Stimulated activated CD8-positive, alpha-beta memory T cell treated with anti-CD3 and anti-CD28 coated beads, Interleukin-7, amount 100 ng/mL, for 1 hour (primary cell): Measurements from ENCODE around the gene PLK5.

Source experiments
- DNase-seq, 2 donors: peaks; one replicate each; pipeline ENCODE4 v3.0.0-alpha.2; 2020; ENCODE audit warnings: low read depth in 2 of 2

The PLK5 gene

DNA sequence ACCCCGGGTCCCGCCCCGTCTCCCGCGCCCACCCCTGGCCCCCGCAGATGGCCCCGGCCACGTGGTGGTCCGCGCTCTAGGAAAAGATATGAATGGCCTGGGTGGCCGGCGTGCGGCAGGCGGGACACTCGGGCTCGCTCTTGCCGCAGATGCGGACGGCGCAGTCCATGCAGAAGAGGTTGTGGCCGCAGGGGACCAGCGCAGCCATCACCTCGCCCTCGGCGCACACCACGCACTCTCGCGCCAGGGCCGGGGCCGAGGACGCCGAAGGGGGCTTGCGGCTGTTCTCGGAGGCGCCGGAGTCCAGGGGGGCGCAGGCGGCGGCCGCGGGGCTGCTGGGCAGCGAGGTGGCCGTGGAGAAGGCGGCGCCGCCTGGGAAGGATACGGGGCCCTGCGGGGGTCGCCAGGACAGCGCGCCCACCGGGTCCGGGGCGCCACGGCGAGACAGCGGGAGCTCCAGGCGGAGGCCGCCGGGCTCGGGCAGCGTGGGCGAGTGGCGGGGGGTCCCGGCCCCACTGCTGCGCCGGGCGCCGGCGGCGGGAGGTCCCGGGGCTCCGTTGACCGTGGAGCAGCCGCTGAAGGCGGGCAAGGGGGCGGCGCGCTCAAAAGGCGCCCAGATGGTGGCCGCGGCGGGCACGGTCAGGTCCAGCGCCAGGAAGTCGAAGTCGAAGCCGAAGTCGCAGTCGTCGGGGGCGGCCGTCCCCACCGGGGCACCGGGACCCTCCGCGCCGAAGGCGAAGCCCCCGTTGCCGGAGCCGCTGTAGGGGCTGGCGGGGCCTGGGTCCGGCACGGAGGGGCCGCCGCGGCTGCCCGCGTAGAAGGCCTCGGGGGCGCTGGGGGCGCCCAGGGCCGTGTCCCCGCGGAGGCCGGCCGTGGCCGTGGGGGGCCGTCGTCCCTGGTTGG is 31.9 kb downstream of the PLK5 start:
- DNase-seq: no peak

DNA sequence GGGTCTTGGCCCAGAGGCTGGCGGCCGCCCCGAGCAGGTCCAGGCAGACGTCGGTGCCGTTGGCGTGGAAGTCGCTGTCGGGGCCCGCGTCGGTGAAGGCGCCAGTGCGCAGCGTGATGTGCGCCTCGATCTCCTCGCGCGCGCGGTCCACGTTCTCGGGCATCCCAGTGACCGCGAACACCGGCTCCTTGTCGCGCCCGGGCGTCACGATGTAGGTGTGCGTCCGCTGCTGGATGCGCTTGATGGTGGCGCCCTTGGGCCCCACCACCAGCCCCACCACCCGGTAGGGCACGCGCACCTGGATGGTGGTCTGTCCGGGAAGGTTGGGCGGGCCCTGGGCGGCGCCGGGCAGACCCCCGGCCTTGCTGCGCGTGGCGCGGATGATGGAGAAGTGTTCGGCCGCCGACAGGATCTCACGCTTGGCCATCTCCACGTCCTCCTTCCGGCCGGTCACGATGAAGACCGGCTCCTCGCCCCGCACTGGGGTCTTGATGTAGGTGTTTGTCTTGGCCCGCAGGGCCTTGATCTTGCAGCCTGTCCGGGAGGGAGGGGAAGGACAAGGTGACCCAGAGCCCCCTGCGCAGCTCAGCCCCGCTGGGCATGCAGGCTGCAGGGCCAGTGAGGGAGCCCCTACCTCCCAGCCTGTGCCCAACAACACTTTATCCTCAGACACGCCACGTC is 32.7 kb downstream of the PLK5 start:
- no peak for DNase-seq

- DNase-seq: no peak
Observed at GRCh38 chr19:1558552-1558951, 34.7 kb downstream of the PLK5 start.

- DNase-seq: no peak
Observed at GRCh38 chr19:1560286-1560882, 36.5 kb downstream of the PLK5 start.

- no peak for DNase-seq
Observed at GRCh38 chr19:1561236-1561842, 37.5 kb downstream of the PLK5 start.

DNA sequence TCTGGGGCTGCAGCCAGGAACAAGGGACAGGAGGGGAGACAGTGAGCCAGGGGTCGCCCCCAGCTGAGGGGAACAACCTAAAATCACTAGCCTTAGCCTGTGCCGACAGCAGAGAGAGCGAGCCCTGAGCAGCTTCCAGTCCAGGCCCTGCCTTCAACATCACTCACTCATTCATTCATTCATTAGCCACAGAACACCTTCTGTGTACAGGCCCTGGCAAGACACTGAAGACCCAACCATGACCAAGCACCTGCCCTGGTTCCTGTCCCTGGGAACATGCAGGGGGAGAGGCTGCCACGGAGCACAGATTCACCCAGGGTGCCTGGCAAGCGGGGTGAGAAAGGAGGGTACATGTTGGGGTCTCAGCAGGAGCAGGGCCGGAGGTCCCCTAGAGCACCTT is 39.4 kb downstream of the PLK5 start:
- no peak for DNase-seq

DNA sequence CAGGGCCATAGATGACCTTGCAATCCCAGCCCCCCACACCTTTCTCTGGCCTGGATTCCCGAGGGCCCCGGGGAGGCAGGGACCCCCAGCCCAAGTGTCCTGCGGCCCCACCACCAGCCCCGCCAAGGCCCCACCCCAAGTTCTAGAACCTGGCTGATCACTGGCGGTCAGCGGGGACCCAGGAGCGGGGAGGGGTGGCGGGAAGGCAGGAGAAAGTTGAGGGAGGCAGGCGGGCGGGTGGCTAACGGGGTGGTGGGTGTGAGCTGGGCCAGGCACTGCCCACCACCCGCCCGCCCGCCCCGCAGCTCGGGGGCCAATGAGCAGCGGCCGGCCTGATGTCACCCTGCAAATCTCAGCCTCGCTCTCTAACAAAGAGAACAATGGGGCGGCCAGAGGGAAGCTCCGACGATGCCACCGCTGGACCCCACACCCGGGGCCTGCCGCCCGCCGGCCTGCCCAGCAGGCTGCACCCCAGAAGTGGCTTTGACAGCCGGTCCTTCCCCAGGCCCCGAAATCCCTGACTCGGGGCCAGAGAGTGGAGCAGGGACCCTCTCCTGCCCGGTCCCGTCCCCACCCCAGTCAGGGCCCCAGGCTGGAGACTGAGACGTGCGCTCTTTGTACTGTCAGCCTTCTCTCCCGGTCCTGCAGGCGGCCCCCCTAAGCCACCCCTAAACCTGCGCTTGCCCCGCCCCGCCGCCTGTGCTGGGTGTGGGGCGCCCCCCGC is 42.7 kb downstream of the PLK5 start:
- no peak for DNase-seq

- no peak for DNase-seq
Observed at GRCh38 chr19:1567116-1567847, 43.4 kb downstream of the PLK5 start.

DNA sequence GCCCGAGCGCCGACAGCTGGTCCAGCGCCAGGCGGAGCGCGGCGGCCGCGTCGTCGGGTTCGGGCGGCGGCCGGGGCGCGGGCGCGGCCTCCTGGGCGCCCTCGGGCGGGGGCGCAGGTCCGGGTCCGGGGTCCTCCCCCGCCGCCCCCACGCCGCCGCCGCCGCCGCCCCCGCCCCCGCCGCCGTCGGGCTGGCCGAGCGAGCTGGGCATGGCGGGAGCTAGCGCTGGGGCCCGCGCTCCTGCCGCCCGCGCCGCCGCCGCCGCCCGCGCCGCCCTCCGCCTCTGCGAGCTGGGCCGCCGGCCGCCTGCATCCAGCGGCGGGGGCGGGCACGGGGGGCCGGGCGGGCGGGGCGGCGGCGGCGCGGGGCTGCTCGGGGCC is 44.0 kb downstream of the PLK5 start:
- no peak for DNase-seq

DNA sequence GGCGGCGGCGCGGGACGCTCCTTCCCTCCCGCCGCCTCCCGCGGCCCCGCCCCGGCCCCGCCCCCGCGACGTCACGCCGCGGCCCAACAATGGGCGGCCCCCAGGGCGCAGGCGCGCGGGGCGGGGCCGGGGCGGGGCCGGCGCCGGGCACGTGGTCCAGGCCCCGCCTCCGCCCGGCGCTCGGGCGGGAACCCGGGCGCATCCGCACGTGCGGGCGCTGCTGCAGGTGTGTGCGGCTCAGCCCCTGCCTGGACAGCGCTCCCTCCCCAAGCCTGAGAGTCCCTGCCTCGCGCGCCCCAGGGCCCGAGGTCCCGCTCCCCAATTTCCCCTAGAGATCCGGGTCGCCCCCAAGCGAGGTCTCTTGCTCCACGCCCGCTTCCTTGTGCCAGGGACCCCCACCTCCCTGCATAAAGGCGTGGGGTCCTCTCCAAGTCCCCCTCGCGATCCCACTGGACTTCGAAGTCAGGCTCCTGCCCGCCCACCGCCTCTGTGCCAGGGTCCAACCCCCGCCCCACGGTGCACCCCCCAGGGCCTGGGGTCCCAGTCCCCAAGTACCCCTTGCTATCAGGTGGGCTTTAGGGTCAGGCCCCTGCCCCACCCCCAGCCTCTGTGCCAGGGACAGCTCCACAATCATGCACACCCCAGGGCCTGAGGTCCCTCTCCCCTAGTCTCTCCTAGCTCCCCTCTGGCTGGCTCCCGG is 44.6 kb downstream of the PLK5 start, which contains the start of gene MEX3D:
MEX3D (minus strand) TSS at position 6 of the 700 bp plus-strand sequence. CDS start 267 bp downstream, outside the sequence.
- peak; percentile 61 to 64 for DNase-seq

GRCh38 chr19:1569997-1570396 is 46.1 kb downstream of the PLK5 start:
- DNase-seq: no peak

DNA sequence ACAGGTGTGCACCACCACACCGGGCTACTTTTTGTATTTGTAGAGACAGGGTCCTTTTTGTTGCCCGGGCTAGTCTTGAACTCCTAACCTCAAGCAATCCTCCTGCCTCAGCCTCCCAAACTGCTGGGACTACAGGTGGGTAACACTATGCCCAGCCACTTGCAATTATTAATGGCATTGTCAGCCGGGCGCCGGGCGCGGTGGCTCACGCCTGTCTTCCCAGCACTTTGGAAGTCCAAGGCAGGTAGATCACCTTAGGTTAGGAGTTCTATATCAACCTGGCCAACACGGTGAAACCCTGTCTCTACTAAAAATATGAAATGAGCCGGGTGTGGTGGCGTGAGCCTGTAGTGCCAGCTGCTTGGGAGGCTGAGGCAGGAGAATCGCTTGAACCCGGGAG is 47.0 kb downstream of the PLK5 start:
- no peak for DNase-seq

- DNase-seq: no peak
Observed at GRCh38 chr19:1571358-1571757, 47.5 kb downstream of the PLK5 start.

GRCh38 chr19:1572795-1573194 is 48.9 kb downstream of the PLK5 start:
- no peak for DNase-seq

GRCh38 chr19:1574354-1575136 is 50.7 kb downstream of the PLK5 start:
- DNase-seq: no peak

GRCh38 chr19:1575323-1576241 is 51.7 kb downstream of the PLK5 start:
- no peak for DNase-seq

DNA sequence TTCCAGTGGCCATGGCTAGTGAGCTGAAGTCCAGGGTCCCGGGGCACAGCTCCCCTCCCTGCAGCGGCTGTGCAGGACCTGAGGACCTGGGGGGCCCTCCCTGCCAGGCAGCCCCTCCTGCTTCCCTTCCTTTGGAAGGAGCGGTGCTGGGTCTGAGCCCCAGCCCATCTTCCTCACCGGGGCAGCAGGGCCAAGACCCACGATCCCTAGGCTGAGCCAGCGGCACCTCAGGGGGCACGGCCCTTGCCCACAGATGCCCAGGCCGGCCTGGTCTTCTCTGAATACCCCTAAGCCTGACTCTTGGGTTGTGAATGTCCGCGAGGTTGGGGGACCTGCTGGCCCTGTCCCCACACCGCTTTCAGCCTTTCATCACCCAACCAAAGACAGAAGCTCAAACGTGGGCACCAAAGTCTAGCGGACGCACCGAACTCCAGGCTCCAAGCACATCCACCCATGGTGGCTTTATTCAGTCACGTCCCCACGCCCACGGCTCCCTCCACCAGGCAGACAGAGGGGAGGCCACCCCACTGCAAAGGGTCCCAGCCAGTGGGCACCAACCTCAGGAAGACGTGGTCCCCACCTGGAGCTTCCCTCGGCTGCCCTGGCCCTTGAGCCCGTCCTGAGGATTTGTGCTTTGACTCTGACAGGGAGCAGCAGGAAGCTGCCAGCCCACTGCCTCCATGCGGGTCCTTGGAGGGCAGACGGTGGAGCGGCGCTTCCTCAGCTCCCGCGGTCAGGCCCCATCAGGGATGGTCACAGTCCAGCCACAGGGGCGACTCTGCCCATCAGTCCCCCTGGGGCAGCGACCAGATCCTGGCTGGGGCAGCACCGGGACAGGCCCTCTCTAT is 52.6 kb downstream of the PLK5 start:
- no peak for DNase-seq
